Measurements from ENCODE around the gene UBE2D1. TPM values are rescaled to one million over a fixed set of nuclear protein-coding genes. Genes with fewer than 3 reads are reported as not detected.

Gene UBE2D1
- total RNA-seq, 4 donors from 2014 or later: 3.0 to 21.9 (median 8.9) TPM

DNA sequence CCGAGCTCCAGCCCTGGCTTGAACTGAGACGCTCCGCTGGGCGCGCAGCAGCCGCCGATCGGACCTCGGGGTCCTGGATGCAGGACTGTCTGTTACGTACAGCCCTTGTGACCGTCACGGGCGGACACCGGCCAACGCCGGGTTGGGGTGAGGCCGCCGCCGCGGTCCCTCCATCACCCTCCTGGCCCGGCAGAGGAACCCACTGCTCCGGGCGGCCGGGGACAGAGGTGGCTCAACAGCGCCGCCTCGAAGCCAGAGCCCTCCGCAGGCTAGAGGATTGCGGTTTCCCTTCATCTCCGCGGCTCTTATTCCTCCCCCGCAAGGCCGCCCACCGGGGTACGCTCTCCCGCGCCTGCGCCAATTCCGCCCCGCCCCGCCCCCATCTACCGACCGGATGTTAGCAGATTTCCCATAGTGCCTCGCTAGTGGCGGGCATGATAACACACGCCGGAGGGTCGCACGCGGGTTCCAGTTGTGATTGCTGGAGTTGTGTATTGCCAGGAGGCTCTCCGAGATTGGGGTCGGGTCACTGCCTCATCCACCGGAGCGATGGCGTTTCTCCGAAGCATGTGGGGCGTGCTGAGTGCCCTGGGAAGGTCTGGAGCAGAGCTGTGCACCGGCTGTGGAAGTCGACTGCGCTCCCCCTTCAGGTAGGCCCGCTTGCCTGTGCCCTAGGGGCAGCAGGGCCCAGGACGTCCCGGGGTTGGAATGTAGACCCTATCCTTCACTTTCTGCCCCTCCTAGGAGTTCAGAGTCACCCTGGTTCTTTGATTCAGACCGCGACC is 50.4 kb downstream of the UBE2D1 start, which contains the start of gene TFAM:
TFAM (plus strand) TSS at position 412 of the 785 bp plus-strand sequence; CDS start at position 550, 138 bp downstream.
- Histone ChIP-seq H3K36me3 (peaks cover 0 to 18% (median 7%) of the 10 kb centered on the region in 4 donors), H3K27me3 (no peaks in the 10 kb centered on the region), H3K4me1 (peaks cover 6 to 33% (median 20%) of the 10 kb centered on the region in 4 donors), H3K4me3 (peak within 1 kb of the TSS; percentile 67 to 95 (median 77)), H3K27ac (peak within 1 kb of the TSS; percentile 86 to 94 (median 90)), H3K9me3 (no peaks in the 10 kb centered on the region)
- TF ChIP-seq POLR2A (IDR thresholded peaks at IDR 0.05): peak; percentile 89
- no peak for TF ChIP-seq EP300 (IDR thresholded peaks at IDR 0.05; ENCODE audit: low read depth)
- peak in 3 of 5 experiments; percentile 33 to 53 (median 41) for TF ChIP-seq CTCF (IDR thresholded peaks at IDR 0.05)
- TF ChIP-seq POLR2AphosphoS5 (IDR thresholded peaks at IDR 0.05): peak; percentile 92 to 93 (median 93)
- intact Hi-C loops (cut with DNase I; ENCODE audit: low total_unique reads): no loop called here
- 1% methylated on average over 63 of the region's 65 CpGs; no CpG with 5 or more reads in 1 of the 2 donors for WGBS, 2 donors (ENCODE audit: low coverage in 1 of 2)
- in situ Hi-C loops (cut with MboI; ENCODE audit: low pct_ligation_motif_present in 1 of 4, low pct_unique_long_range_greater_than_20kb in 1 of 4, low sequenced_read_pairs in 3 of 4): no loop called here
- DNase-seq: peak; percentile 97

DNA sequence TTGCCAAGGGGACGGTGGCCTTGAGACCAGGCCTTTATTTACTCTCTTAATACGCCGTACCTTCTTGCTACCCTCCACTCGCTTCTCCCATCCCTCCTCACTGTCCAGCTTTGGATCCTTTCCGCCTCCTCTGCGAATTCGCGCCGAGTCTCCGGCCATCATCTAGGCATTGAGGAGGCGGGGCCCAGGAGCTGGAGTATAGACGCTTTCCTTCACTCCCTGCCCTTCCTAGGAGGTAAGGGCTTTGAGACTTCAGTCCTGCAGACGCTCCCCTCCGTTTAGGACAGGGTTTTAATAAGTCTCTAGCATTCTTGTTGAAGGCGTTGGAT is 50.9 kb downstream of the UBE2D1 start:
- Histone ChIP-seq H3K27me3 (no peaks in the 10 kb centered on the region), H3K36me3 (peaks cover 0 to 21% (median 10%) of the 10 kb centered on the region in 4 donors), H3K4me1 (peaks cover 6 to 35% (median 20%) of the 10 kb centered on the region in 4 donors), H3K27ac (peak overlapping the region; percentile 86 to 94 (median 90)), H3K9me3 (no peaks in the 10 kb centered on the region), H3K4me3 (peak overlapping the region; percentile 67 to 95 (median 77))
- intact Hi-C loops (cut with DNase I; ENCODE audit: low total_unique reads) (no loop called here), in situ Hi-C loops (cut with MboI; ENCODE audit: low pct_ligation_motif_present in 1 of 4, low pct_unique_long_range_greater_than_20kb in 1 of 4, low sequenced_read_pairs in 3 of 4) (no loop called here)
- no peak for TF ChIP-seq EP300 (IDR thresholded peaks at IDR 0.05; ENCODE audit: low read depth)
- no peak for TF ChIP-seq POLR2A (IDR thresholded peaks at IDR 0.05)
- TF ChIP-seq CTCF (IDR thresholded peaks at IDR 0.05): no peak
- no peak for TF ChIP-seq POLR2AphosphoS5 (IDR thresholded peaks at IDR 0.05)
- DNase-seq: peak; percentile 42
- WGBS, 2 donors (ENCODE audit: low coverage in 1 of 2): 0% methylated on average over 1 to 15 of the region's 15 CpGs

DNA sequence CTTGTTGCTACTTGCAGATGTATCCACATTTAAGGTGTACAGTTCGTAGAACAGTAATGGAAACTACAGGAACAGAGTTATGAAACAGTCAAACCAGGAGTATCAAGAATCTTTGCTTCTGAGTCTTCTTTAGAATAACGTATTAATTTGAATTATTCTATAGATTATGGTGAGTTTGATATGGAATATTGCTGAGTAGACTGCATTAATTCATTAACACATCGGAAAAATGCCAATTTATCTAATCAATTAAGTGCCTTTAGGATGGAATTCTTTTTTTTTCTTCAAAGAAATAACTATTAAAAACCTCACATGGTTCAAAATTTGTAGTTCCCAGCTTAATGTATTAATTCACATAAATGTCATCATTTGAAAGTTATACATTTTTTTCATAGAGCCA is 54.2 kb downstream of the UBE2D1 start:
- Histone ChIP-seq H3K36me3 (peaks cover 0 to 35% (median 18%) of the 10 kb centered on the region in 4 donors), H3K27me3 (no peaks in the 10 kb centered on the region), H3K4me1 (peaks cover 4 to 35% (median 18%) of the 10 kb centered on the region in 4 donors), H3K4me3 (no peak overlapping the region), H3K9me3 (no peaks in the 10 kb centered on the region), H3K27ac (no peak overlapping the region)
- intact Hi-C loops (cut with DNase I; ENCODE audit: low total_unique reads): no loop called here
- in situ Hi-C loops (cut with MboI; ENCODE audit: low pct_ligation_motif_present in 1 of 4, low pct_unique_long_range_greater_than_20kb in 1 of 4, low sequenced_read_pairs in 3 of 4): no loop called here
- WGBS, 2 donors (ENCODE audit: low coverage in 1 of 2): 93 to 96% methylated on average over 3 of the region's 3 CpGs
- TF ChIP-seq CTCF (IDR thresholded peaks at IDR 0.05): no peak
- TF ChIP-seq EP300 (IDR thresholded peaks at IDR 0.05; ENCODE audit: low read depth): no peak
- no peak for TF ChIP-seq POLR2A (IDR thresholded peaks at IDR 0.05)
- no peak for TF ChIP-seq POLR2AphosphoS5 (IDR thresholded peaks at IDR 0.05)
- DNase-seq: no peak

DNA sequence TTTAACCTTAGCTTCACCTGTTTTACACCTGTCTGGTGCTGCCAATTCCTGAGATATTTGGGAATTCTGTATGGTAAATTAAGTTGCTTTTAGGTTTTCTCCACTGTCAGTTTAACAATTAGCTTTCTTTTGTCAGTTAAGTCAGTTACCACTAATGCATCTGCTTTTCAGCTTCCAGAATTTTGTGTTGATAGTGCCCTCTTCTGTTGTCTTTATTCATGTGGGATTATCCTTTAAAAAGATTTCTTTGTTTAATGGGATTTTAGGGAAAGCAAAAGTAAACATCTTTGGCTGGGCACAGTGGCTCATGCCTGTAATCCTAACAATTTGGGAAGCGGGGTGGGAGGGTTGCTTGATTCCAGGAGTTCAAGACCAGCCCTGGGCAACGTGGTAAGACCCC is 58.5 kb downstream of the UBE2D1 start:
- intact Hi-C loops (cut with DNase I; ENCODE audit: low total_unique reads) (no loop called here), in situ Hi-C loops (cut with MboI; ENCODE audit: low pct_ligation_motif_present in 1 of 4, low pct_unique_long_range_greater_than_20kb in 1 of 4, low sequenced_read_pairs in 3 of 4) (no loop called here)
- H3K36me3 ChIP-seq: peaks cover 0 to 61% (median 27%) of the 10 kb centered on the region in 4 donors
- TF ChIP-seq POLR2A (IDR thresholded peaks at IDR 0.05) (no peak), POLR2AphosphoS5 (IDR thresholded peaks at IDR 0.05) (no peak), EP300 (IDR thresholded peaks at IDR 0.05; ENCODE audit: low read depth) (no peak)
- no peaks in the 10 kb centered on the region for H3K27me3 ChIP-seq
- no peak overlapping the region for H3K4me3 ChIP-seq
- 58 to 71% methylated on average over 2 of the region's 2 CpGs for WGBS, 2 donors (ENCODE audit: low coverage in 1 of 2)
- H3K27ac ChIP-seq: no peak overlapping the region
- H3K9me3 ChIP-seq: no peaks in the 10 kb centered on the region
- DNase-seq: no peak
- peaks cover 0 to 6% (median 0%) of the 10 kb centered on the region in 4 donors for H3K4me1 ChIP-seq

Data from transverse colon (tissue), 4 donors.